ENCODE results near the gene BEST1. TPM values are rescaled to one million over a fixed set of nuclear protein-coding genes. Genes with fewer than 3 reads are reported as not detected.

BEST1 gene
- total and polyA plus RNA-seq, 2 of the 13 experiments (the other 11 are each of a cell fraction or from before 2014, with no cell fraction given) = 0.09 to 0.65 TPM

DNA sequence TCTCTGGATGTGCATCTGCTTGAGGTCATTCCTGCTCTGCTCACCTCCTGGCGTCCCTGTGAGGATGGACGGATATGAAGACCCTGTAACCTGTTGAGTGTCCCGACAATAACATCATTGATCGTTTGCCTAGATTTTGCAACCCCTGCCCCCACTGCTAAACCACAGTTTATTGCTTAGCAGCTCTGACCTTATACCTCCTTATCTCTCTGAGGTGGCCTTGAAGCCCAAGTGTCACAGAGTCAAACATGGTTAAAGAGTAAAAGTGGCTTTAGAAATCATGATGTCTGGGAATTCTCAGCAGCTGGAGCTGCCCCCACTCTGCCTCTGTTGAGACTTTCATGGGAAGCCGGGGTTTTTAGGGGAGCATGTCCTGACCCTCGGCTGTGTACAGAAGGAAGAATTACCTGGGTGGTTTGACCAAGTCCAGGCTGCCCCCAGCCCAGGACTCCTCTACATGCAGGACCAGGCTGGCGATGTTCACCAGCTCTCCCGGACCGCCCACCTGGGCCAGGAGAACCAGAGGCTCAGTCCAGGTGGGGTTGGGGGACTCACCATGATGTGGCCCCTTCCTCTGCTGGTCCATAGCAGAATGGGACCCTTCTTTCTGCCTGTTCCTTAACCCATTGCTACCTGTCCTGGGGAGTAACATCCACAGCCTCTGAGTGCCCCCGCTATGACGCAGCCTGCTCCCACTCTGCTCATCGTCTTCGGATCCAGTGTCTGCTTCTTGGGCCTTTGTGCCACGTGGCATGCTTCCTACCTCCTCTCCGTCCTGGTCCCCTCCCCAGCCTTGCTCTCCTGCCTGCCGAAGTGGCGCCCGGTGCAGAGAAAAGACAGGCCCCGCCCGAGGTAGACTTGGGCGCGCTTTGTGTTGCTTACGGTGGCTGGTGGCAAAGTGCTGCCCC is 50.6 kb downstream of the BEST1 start (continued):
- peak; percentile 85 for TF ChIP-seq PATZ1 (CRISPR knock-in tag; IDR thresholded peaks at IDR 0.05)
- peak; percentile 4; the same call in 1 of the 2 replicates for TF ChIP-seq BORCS8-MEF2B (CRISPR knock-in tag; IDR thresholded peaks at IDR 0.05)
- TF ChIP-seq ZNF703 (CRISPR knock-in tag; IDR thresholded peaks at IDR 0.05; ENCODE audit: borderline replicate concordance) = no peak
- TF ChIP-seq ARHGAP35 (CRISPR knock-in tag; IDR thresholded peaks at IDR 0.05; ENCODE audit: borderline replicate concordance) = no peak
- TF ChIP-seq, protein P1, sequence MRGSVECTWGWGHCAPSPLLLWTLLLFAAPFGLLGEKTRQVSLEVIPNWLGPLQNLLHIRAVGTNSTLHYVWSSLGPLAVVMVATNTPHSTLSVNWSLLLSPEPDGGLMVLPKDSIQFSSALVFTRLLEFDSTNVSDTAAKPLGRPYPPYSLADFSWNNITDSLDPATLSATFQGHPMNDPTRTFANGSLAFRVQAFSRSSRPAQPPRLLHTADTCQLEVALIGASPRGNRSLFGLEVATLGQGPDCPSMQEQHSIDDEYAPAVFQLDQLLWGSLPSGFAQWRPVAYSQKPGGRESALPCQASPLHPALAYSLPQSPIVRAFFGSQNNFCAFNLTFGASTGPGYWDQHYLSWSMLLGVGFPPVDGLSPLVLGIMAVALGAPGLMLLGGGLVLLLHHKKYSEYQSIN (CRISPR knock-in tag; IDR thresholded peaks at IDR 0.05; ENCODE audit: borderline replicate concordance) = no peak
- no peak for TF ChIP-seq ZNF326 (CRISPR knock-in tag; IDR thresholded peaks at IDR 0.05; ENCODE audit: borderline replicate concordance)
- TF ChIP-seq, protein P2, sequence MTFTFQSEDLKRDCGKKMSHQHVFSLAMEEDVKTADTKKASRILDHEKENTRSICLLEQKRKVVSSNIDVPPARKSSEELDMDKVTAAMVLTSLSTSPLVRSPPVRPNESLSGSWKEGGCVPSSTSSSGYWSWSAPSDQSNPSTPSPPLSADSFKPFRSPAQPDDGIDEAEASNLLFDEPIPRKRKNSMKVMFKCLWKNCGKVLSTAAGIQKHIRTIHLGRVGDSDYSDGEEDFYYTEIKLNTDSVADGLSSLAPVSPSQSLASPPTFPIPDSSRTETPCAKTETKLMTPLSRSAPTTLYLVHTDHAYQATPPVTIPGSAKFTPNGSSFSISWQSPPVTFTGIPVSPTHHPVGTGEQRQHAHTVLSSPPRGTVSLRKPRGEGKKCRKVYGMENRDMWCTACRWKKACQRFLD (CRISPR knock-in tag; IDR thresholded peaks at IDR 0.05; ENCODE audit: borderline replicate concordance) = no peak
- no peak for TF ChIP-seq ZSCAN12 (CRISPR knock-in tag; IDR thresholded peaks at IDR 0.05)
- TF ChIP-seq XRCC5 (optimal IDR thresholded peaks at IDR 0.05; ENCODE audit: low read length) = no peak
- TF ChIP-seq TRIM22 (IDR thresholded peaks at IDR 0.05) = no peak
- no peak for TF ChIP-seq RARG (CRISPR knock-in tag; IDR thresholded peaks at IDR 0.05; ENCODE audit: low read depth)
- TF ChIP-seq NR0B2 (CRISPR knock-in tag; IDR thresholded peaks at IDR 0.05) = no peak
- no peak for TF ChIP-seq TRIM24 (CRISPR knock-in tag; IDR thresholded peaks at IDR 0.05)
- TF ChIP-seq, protein P3, sequence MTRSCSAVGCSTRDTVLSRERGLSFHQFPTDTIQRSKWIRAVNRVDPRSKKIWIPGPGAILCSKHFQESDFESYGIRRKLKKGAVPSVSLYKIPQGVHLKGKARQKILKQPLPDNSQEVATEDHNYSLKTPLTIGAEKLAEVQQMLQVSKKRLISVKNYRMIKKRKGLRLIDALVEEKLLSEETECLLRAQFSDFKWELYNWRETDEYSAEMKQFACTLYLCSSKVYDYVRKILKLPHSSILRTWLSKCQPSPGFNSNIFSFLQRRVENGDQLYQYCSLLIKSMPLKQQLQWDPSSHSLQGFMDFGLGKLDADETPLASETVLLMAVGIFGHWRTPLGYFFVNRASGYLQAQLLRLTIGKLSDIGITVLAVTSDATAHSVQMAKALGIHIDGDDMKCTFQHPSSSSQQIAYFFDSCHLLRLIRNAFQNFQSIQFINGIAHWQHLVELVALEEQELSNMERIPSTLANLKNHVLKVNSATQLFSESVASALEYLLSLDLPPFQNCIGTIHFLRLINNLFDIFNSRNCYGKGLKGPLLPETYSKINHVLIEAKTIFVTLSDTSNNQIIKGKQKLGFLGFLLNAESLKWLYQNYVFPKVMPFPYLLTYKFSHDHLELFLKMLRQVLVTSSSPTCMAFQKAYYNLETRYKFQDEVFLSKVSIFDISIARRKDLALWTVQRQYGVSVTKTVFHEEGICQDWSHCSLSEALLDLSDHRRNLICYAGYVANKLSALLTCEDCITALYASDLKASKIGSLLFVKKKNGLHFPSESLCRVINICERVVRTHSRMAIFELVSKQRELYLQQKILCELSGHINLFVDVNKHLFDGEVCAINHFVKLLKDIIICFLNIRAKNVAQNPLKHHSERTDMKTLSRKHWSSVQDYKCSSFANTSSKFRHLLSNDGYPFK (CRISPR knock-in tag; IDR thresholded peaks at IDR 0.05; ENCODE audit: borderline replicate concordance) = peak; percentile 22; the same call in 1 of the 2 replicates
- TF ChIP-seq, protein P4, sequence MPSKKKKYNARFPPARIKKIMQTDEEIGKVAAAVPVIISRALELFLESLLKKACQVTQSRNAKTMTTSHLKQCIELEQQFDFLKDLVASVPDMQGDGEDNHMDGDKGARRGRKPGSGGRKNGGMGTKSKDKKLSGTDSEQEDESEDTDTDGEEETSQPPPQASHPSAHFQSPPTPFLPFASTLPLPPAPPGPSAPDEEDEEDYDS (CRISPR knock-in tag; IDR thresholded peaks at IDR 0.05) = no peak
- no peak for TF ChIP-seq SP4 (CRISPR knock-in tag; IDR thresholded peaks at IDR 0.05)
- peak; percentile 67 for TF ChIP-seq AGO2 (optimal IDR thresholded peaks at IDR 0.05; ENCODE audit: low read depth, low read length)
- no peak for TF ChIP-seq ZNF333 (CRISPR knock-in tag; IDR thresholded peaks at IDR 0.05; ENCODE audit: borderline replicate concordance)
